GM10248 (cell line): Measurements from ENCODE around the gene CTPS2.

Experiments used
- CTCF ChIA-PET: fragments of 300-600 bp; sonication (Branson Sonifier 250); formaldehyde crosslinking; extraction: SDS; loops from one replicate; lab custom pipeline; 2021; ENCODE audit warnings: antibody characterized with exemption; lab: Yijun Ruan, JAX
- POLR2A ChIA-PET: fragments of 350-650 bp; sonication (Branson Sonifier 250); formaldehyde crosslinking; extraction: SDS; loops from one replicate; lab custom pipeline; 2020; ENCODE audit warnings: antibody characterized with exemption; lab: Yijun Ruan, JAX
- DNase-seq: peaks from one replicate; pipeline ENCODE4 v3.0.0; 2012; ENCODE audit errors: extremely low spot score
- CTCF ChIP-seq: IDR thresholded peaks from 2 replicates; pipeline ENCODE4 v1.5.1; 2012; ENCODE audit warnings: mild to moderate bottlenecking, low read depth; ENCODE audit errors: extremely low read depth, missing control alignments, control extremely low read depth

The CTPS2 gene

GRCh38 chrX:16678689-16679088, 33.8 kb downstream of the CTPS2 start:
- no peak for TF ChIP-seq CTCF
- CTCF ChIA-PET = no interaction called here
- POLR2A ChIA-PET = no interaction called here
- no peak for DNase-seq

GRCh38 chrX:16671005-16671404, 41.5 kb downstream of the CTPS2 start:
- POLR2A ChIA-PET = no interaction called here
- CTCF ChIA-PET = no interaction called here
- DNase-seq = peak; percentile 35
- no peak for TF ChIP-seq CTCF

- no peak for DNase-seq
- CTCF ChIA-PET = no interaction called here
- TF ChIP-seq CTCF = no peak
- POLR2A ChIA-PET = no interaction called here
These were observed 45.9 kb downstream of the CTPS2 start for GRCh38 chrX:16666541-16666940.

GRCh38 chrX:16665089-16665488, 47.4 kb downstream of the CTPS2 start:
- no peak for TF ChIP-seq CTCF
- no peak for DNase-seq
- POLR2A ChIA-PET = no interaction called here
- CTCF ChIA-PET = no interaction called here

- no peak for DNase-seq
- TF ChIP-seq CTCF = no peak
- ChIA-PET CTCF (no interaction called here), POLR2A (no interaction called here)
These were observed 47.8 kb downstream of the CTPS2 start for GRCh38 chrX:16664626-16665025.

GRCh38 chrX:16664074-16664473, 48.4 kb downstream of the CTPS2 start:
- CTCF ChIA-PET = no interaction called here
- POLR2A ChIA-PET = no interaction called here
- DNase-seq = no peak

More at GRCh38 chrX:16664074-16664473, 48.4 kb downstream of the CTPS2 start:
- TF ChIP-seq CTCF = no peak
